Bronchial epithelial cell (primary cell): ENCODE results near the gene CPS1. TPM values are rescaled to one million over a fixed set of nuclear protein-coding genes. Genes with fewer than 3 reads are reported as not detected.
A peak's percentile ranks its signal among the peaks of the same experiment; 100 is the strongest.

ENCODE experiments used
- DNase-seq: peaks from one replicate; pipeline ENCODE4 v3.0.0-alpha.2; 2010; ENCODE audit warnings: low read depth
- FAIRE-seq: peaks from 2 replicates; lab custom pipeline; 2011; peaks lifted over from hg19 to GRCh38; lab: Jason Lieb, UNC
- H3K27me3 ChIP-seq: 2 replicates; pipeline ENCODE4 v1.5.1; 2011; ENCODE audit warnings: low read length; ENCODE audit not compliant: control insufficient read depth, insufficient read depth
- H3K36me3 ChIP-seq: 2 replicates; pipeline ENCODE4 v1.5.1; 2011; ENCODE audit warnings: low read length; ENCODE audit not compliant: control insufficient read depth, insufficient read depth
- H3K4me3 ChIP-seq: 2 replicates; pipeline ENCODE4 v1.5.1; 2011; ENCODE audit warnings: mild to moderate bottlenecking, low read depth, low read length, control low read depth
- total RNA-seq: library from RNA; depleted of rRNA; stranded (reverse); fragments of >200 nt; gene quantifications from 2 replicates; pipeline ENCODE4 v1.2.1, GENCODE V29; 2014
- TF ChIP-seq, protein P1 (sequence below): IDR thresholded peaks from 2 replicates; pipeline ENCODE4 v1.5.1; 2011; ENCODE audit warnings: mild to moderate bottlenecking, moderate library complexity, low read length, control low read depth, inconsistent platforms; ENCODE audit not compliant: insufficient read depth, severe bottlenecking

The CPS1 gene
- total RNA-seq, 1 donor from 2014 or later: 12.6 TPM

- Histone ChIP-seq H3K27me3 (no peaks in the 10 kb centered on the region), H3K36me3 (no peaks in the 10 kb centered on the region), H3K4me3 (no peak overlapping the region)
- FAIRE-seq (no peak), DNase-seq (no peak)
- TF ChIP-seq, protein P1, sequence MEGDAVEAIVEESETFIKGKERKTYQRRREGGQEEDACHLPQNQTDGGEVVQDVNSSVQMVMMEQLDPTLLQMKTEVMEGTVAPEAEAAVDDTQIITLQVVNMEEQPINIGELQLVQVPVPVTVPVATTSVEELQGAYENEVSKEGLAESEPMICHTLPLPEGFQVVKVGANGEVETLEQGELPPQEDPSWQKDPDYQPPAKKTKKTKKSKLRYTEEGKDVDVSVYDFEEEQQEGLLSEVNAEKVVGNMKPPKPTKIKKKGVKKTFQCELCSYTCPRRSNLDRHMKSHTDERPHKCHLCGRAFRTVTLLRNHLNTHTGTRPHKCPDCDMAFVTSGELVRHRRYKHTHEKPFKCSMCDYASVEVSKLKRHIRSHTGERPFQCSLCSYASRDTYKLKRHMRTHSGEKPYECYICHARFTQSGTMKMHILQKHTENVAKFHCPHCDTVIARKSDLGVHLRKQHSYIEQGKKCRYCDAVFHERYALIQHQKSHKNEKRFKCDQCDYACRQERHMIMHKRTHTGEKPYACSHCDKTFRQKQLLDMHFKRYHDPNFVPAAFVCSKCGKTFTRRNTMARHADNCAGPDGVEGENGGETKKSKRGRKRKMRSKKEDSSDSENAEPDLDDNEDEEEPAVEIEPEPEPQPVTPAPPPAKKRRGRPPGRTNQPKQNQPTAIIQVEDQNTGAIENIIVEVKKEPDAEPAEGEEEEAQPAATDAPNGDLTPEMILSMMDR: no peak
Measured at GRCh38 chr2:210555555-210555954, 844 bp upstream of the CPS1 start.

- no peaks in the 10 kb centered on the region for H3K36me3 ChIP-seq
- no peaks in the 10 kb centered on the region for H3K27me3 ChIP-seq
- FAIRE-seq: no peak
- no peak overlapping the region for H3K4me3 ChIP-seq
- no peak for DNase-seq
- TF ChIP-seq, protein P1: no peak
Measured at GRCh38 chr2:210557721-210558120, 1.3 kb downstream of the CPS1 start.

GRCh38 chr2:210558708-210559107 is 2.3 kb downstream of the CPS1 start:
- peak; percentile 28 for DNase-seq
- TF ChIP-seq, protein P1: no peak
- no peak for FAIRE-seq
- Histone ChIP-seq H3K27me3 (no peaks in the 10 kb centered on the region), H3K36me3 (no peaks in the 10 kb centered on the region), H3K4me3 (no peak overlapping the region)

- no peaks in the 10 kb centered on the region for H3K27me3 ChIP-seq
- no peak overlapping the region for H3K4me3 ChIP-seq
- no peak for FAIRE-seq
- H3K36me3 ChIP-seq: no peaks in the 10 kb centered on the region
- TF ChIP-seq, protein P1: no peak
- no peak for DNase-seq
Measured at GRCh38 chr2:210559182-210559581, 2.8 kb downstream of the CPS1 start.

GRCh38 chr2:210561475-210561874 is 5.1 kb downstream of the CPS1 start:
- no peaks in the 10 kb centered on the region for H3K27me3 ChIP-seq
- no peak for FAIRE-seq
- TF ChIP-seq, protein P1: no peak
- no peak overlapping the region for H3K4me3 ChIP-seq
- DNase-seq: no peak
- H3K36me3 ChIP-seq: no peaks in the 10 kb centered on the region

DNA sequence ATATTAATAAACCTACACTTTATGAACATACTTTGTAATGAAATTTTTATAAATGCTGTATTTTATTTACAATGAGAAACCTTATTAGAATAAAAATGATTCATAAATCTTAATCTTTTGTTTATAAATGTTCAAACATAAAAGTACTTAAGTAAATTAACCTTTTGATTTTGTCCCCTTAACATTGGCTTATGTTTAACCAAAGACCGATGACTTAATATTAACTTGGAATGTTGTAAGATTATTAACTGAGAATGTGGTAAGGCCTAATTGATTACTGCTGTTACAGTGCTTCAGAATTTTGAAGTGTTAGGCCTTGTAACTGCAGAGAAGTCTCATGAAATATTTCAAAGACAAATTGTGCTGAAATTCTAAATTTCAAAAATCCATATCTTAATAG is 5.7 kb downstream of the CPS1 start:
- H3K4me3 ChIP-seq: no peak overlapping the region
- DNase-seq (no peak), FAIRE-seq (no peak)
- no peaks in the 10 kb centered on the region for H3K36me3 ChIP-seq
- H3K27me3 ChIP-seq: no peaks in the 10 kb centered on the region
- TF ChIP-seq, protein P1: no peak
